Measurements from ENCODE around the gene BBS9. TPM values are rescaled to one million over a fixed set of nuclear protein-coding genes. Genes with fewer than 3 reads are reported as not detected.

Gene BBS9
- total and polyA plus RNA-seq, 4 donors = 3.5 to 37.2 (median 14.2) TPM

- H3K36me3 ChIP-seq (ENCODE audit: control insufficient read depth in 1 of 2, insufficient read depth in 2 of 2, low read length in 1 of 2) = no peaks in the 10 kb centered on the region
- no peaks in the 10 kb centered on the region for H3K9me3 ChIP-seq (ENCODE audit: control insufficient read depth, low read length)
- 95 to 99% methylated on average over 2 of the region's 2 CpGs for WGBS, 2 donors
- ATAC-seq (ENCODE audit: low FRiP score) (no peak), DNase-seq (no peak)
- no peaks in the 10 kb centered on the region for H3K27me3 ChIP-seq (ENCODE audit: control insufficient read depth in 1 of 2, insufficient read depth in 2 of 2, low read length in 1 of 2)
- no peak overlapping the region for H3K27ac ChIP-seq (ENCODE audit: low read depth in 1 of 2, low read length in 2 of 2)
- intact Hi-C loops (cut with DNase I) = no loop called here
- no peak overlapping the region for H3K4me3 ChIP-seq (ENCODE audit: low read length in 2 of 2)
- no peaks in the 10 kb centered on the region for H3K4me1 ChIP-seq (ENCODE audit: control insufficient read depth in 1 of 2, insufficient read depth in 2 of 2, low read length in 2 of 2)
These were observed 292.8 kb downstream of the BBS9 start for GRCh38 chr7:33422141-33422540.

DNA sequence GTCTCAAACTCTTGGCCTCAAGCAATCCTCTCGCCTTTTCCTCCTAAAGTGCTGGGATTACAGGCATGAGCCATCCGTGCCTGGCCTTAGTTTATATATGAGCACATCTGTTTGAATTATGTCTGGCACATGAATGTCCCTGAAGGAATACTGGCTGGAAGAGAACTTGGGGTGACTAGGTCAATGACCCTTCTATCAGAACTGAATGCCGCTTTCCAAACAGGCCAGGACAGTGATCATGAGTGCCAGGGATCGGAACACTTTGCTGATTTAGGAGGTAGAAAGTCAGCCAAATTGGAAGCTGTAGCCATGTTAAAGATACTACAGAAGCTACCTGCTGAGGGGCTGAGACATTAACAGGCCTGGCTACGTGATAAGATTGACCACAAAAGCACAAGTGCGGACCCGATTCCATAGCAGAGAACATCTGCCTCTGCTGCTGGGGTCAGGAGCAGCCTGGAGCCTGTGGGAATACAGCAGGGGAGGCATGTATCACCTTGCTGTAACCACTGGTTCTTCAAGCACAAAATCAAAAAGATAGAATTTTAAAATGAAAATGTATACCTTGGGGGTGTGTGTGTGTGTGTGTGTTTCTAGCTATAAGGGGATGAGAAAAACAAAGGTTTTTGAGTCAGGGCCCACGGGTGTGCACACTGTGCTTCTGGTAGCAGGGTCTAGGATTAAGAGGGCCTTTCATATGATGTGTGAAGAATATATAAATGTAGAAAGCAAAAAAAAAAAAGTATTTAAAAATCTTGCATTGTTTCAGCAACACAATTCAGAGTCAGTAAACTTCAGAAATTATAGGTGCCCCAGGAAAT lies 293.7 kb downstream of the BBS9 start:
- ATAC-seq (ENCODE audit: low FRiP score) (no peak), DNase-seq (no peak)
- intact Hi-C loops (cut with DNase I) = no loop called here

GRCh38 chr7:33423646-33424020 lies 294.3 kb downstream of the BBS9 start:
- Histone ChIP-seq H3K27me3 (ENCODE audit: control insufficient read depth in 1 of 2, insufficient read depth in 2 of 2, low read length in 1 of 2) (no peaks in the 10 kb centered on the region), H3K4me1 (ENCODE audit: control insufficient read depth in 1 of 2, insufficient read depth in 2 of 2, low read length in 2 of 2) (no peaks in the 10 kb centered on the region), H3K4me3 (ENCODE audit: low read length in 2 of 2) (no peak overlapping the region), H3K9me3 (ENCODE audit: control insufficient read depth, low read length) (no peaks in the 10 kb centered on the region), H3K27ac (ENCODE audit: low read depth in 1 of 2, low read length in 2 of 2) (no peak overlapping the region), H3K36me3 (ENCODE audit: control insufficient read depth in 1 of 2, insufficient read depth in 2 of 2, low read length in 1 of 2) (no peaks in the 10 kb centered on the region)
- ATAC-seq (ENCODE audit: low FRiP score) (no peak), DNase-seq (no peak)
- 93 to 95% methylated on average over 1 of the region's 1 CpG for WGBS, 2 donors
- intact Hi-C loops (cut with DNase I) = no loop called here

More for the DNA sequence above, 293.7 kb downstream of the BBS9 start:
- Histone ChIP-seq H3K9me3 (ENCODE audit: control insufficient read depth, low read length) (no peaks in the 10 kb centered on the region), H3K4me3 (ENCODE audit: low read length in 2 of 2) (no peak overlapping the region), H3K27ac (ENCODE audit: low read depth in 1 of 2, low read length in 2 of 2) (no peak overlapping the region), H3K36me3 (ENCODE audit: control insufficient read depth in 1 of 2, insufficient read depth in 2 of 2, low read length in 1 of 2) (no peaks in the 10 kb centered on the region), H3K4me1 (ENCODE audit: control insufficient read depth in 1 of 2, insufficient read depth in 2 of 2, low read length in 2 of 2) (no peaks in the 10 kb centered on the region), H3K27me3 (ENCODE audit: control insufficient read depth in 1 of 2, insufficient read depth in 2 of 2, low read length in 1 of 2) (no peaks in the 10 kb centered on the region)
- 94 to 95% methylated on average over 8 of the region's 8 CpGs for WGBS, 2 donors

- no peak for ATAC-seq (ENCODE audit: low FRiP score)
- WGBS, 2 donors = 83 to 94% methylated on average over 5 of the region's 5 CpGs
- no peak overlapping the region for H3K27ac ChIP-seq (ENCODE audit: low read depth in 1 of 2, low read length in 2 of 2)
These were observed 296.0 kb downstream of the BBS9 start for GRCh38 chr7:33425395-33425794.

GRCh38 chr7:33425929-33426678 lies 296.7 kb downstream of the BBS9 start:
- H3K4me1 ChIP-seq (ENCODE audit: control insufficient read depth in 1 of 2, insufficient read depth in 2 of 2, low read length in 2 of 2) = no peaks in the 10 kb centered on the region
- no peaks in the 10 kb centered on the region for H3K27me3 ChIP-seq (ENCODE audit: control insufficient read depth in 1 of 2, insufficient read depth in 2 of 2, low read length in 1 of 2)
- no peaks in the 10 kb centered on the region for H3K36me3 ChIP-seq (ENCODE audit: control insufficient read depth in 1 of 2, insufficient read depth in 2 of 2, low read length in 1 of 2)
- ATAC-seq (ENCODE audit: low FRiP score) (no peak), DNase-seq (no peak)
- H3K9me3 ChIP-seq (ENCODE audit: control insufficient read depth, low read length) = no peaks in the 10 kb centered on the region
- intact Hi-C loops (cut with DNase I) = no loop called here
- WGBS, 2 donors = 67 to 71% methylated on average over 5 of the region's 5 CpGs
- H3K27ac ChIP-seq (ENCODE audit: low read depth in 1 of 2, low read length in 2 of 2) = no peak overlapping the region
- H3K4me3 ChIP-seq (ENCODE audit: low read length in 2 of 2) = no peak overlapping the region

More at GRCh38 chr7:33425395-33425794, 296.0 kb downstream of the BBS9 start:
- H3K4me1 ChIP-seq (ENCODE audit: control insufficient read depth in 1 of 2, insufficient read depth in 2 of 2, low read length in 2 of 2) = no peaks in the 10 kb centered on the region
- intact Hi-C loops (cut with DNase I) = no loop called here
- H3K27me3 ChIP-seq (ENCODE audit: control insufficient read depth in 1 of 2, insufficient read depth in 2 of 2, low read length in 1 of 2) = no peaks in the 10 kb centered on the region
- H3K36me3 ChIP-seq (ENCODE audit: control insufficient read depth in 1 of 2, insufficient read depth in 2 of 2, low read length in 1 of 2) = no peaks in the 10 kb centered on the region
- no peaks in the 10 kb centered on the region for H3K9me3 ChIP-seq (ENCODE audit: control insufficient read depth, low read length)
- no peak overlapping the region for H3K4me3 ChIP-seq (ENCODE audit: low read length in 2 of 2)
- DNase-seq = no peak

- Histone ChIP-seq H3K27ac (ENCODE audit: low read depth in 1 of 2, low read length in 2 of 2) (no peak overlapping the region), H3K9me3 (ENCODE audit: control insufficient read depth, low read length) (no peaks in the 10 kb centered on the region), H3K36me3 (ENCODE audit: control insufficient read depth in 1 of 2, insufficient read depth in 2 of 2, low read length in 1 of 2) (no peaks in the 10 kb centered on the region), H3K27me3 (ENCODE audit: control insufficient read depth in 1 of 2, insufficient read depth in 2 of 2, low read length in 1 of 2) (no peaks in the 10 kb centered on the region), H3K4me1 (ENCODE audit: control insufficient read depth in 1 of 2, insufficient read depth in 2 of 2, low read length in 2 of 2) (no peaks in the 10 kb centered on the region), H3K4me3 (ENCODE audit: low read length in 2 of 2) (no peak overlapping the region)
- intact Hi-C loops (cut with DNase I) = no loop called here
- no peak for ATAC-seq (ENCODE audit: low FRiP score)
- no peak for DNase-seq
These were observed 299.1 kb downstream of the BBS9 start for GRCh38 chr7:33428415-33428814.

DNA sequence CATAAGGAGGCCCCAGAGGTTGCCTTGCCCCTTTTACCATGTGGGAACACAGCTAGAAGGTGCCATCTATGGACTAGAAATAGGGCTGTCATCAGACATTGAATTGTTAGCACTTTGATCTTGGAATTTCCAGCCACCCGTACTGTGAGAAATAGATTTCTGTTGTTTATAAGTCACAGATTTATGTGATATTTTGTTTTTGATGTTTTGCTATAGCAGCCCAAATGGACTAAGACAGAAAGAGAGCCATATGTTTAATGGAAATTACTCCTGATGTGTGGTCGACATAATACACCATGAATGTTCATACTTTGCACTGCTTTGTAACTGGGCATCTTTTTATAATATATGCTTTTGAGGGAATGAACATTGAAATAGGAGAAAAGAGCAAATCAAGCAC lies 302.2 kb downstream of the BBS9 start:
- ATAC-seq (ENCODE audit: low FRiP score) = no peak
- intact Hi-C loops (cut with DNase I) = no loop called here
- Histone ChIP-seq H3K36me3 (ENCODE audit: control insufficient read depth in 1 of 2, insufficient read depth in 2 of 2, low read length in 1 of 2) (no peaks in the 10 kb centered on the region), H3K4me1 (ENCODE audit: control insufficient read depth in 1 of 2, insufficient read depth in 2 of 2, low read length in 2 of 2) (no peaks in the 10 kb centered on the region), H3K4me3 (ENCODE audit: low read length in 2 of 2) (no peak overlapping the region), H3K9me3 (ENCODE audit: control insufficient read depth, low read length) (no peaks in the 10 kb centered on the region), H3K27ac (ENCODE audit: low read depth in 1 of 2, low read length in 2 of 2) (no peak overlapping the region), H3K27me3 (ENCODE audit: control insufficient read depth in 1 of 2, insufficient read depth in 2 of 2, low read length in 1 of 2) (no peaks in the 10 kb centered on the region)
- 85 to 92% methylated on average over 2 of the region's 2 CpGs for WGBS, 2 donors
- DNase-seq = no peak

DNA sequence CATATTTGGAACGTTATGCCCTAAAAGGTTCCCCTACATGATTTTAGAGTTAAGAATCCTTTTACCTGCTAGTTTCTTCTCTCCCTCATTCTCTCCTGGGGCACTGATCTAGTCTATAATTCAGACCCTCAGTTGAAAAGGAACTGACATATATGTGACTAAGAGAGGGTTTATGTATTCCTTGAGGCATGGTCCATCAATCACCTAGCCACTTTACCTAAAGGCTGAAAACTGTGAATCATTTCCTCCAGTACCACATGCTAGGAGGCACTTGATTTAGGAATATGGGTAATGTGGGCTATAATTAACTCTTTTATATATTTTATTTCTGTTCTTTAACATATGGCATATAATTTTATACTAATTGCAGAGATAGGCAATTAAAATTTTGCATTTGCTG lies 303.5 kb downstream of the BBS9 start:
- no peak for DNase-seq
- Histone ChIP-seq H3K27me3 (ENCODE audit: control insufficient read depth in 1 of 2, insufficient read depth in 2 of 2, low read length in 1 of 2) (no peaks in the 10 kb centered on the region), H3K27ac (ENCODE audit: low read depth in 1 of 2, low read length in 2 of 2) (no peak overlapping the region), H3K9me3 (ENCODE audit: control insufficient read depth, low read length) (no peaks in the 10 kb centered on the region), H3K4me1 (ENCODE audit: control insufficient read depth in 1 of 2, insufficient read depth in 2 of 2, low read length in 2 of 2) (no peaks in the 10 kb centered on the region), H3K4me3 (ENCODE audit: low read length in 2 of 2) (no peak overlapping the region), H3K36me3 (ENCODE audit: control insufficient read depth in 1 of 2, insufficient read depth in 2 of 2, low read length in 1 of 2) (no peaks in the 10 kb centered on the region)
- ATAC-seq (ENCODE audit: low FRiP score) = no peak
- intact Hi-C loops (cut with DNase I) = no loop called here
- WGBS, 2 donors = 86 to 95% methylated on average over 1 of the region's 1 CpG

DNA sequence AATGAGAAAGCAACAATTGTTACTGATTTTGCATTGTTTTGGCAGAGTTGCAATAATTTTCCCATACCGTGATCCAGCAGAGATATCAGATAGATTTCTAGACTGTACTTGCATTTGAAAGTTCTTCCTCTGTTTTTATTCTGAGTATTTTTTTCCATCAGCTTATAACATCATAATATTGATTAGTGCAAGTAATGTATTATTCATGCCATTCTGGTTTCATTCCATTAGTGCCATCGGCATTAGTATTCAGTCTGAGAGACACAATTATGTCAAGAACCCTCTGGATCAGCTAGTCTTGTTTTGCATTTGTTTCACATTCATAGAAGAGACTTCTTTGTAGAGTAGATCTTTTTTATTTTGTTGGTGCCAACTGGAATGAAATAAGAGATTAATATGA lies 304.0 kb downstream of the BBS9 start:
- 91 to 94% methylated on average over 2 of the region's 2 CpGs for WGBS, 2 donors
- no peak for DNase-seq
- intact Hi-C loops (cut with DNase I) = no loop called here

More for the DNA sequence above, 304.0 kb downstream of the BBS9 start:
- Histone ChIP-seq H3K27ac (ENCODE audit: low read depth in 1 of 2, low read length in 2 of 2) (no peak overlapping the region), H3K4me1 (ENCODE audit: control insufficient read depth in 1 of 2, insufficient read depth in 2 of 2, low read length in 2 of 2) (no peaks in the 10 kb centered on the region), H3K9me3 (ENCODE audit: control insufficient read depth, low read length) (no peaks in the 10 kb centered on the region), H3K4me3 (ENCODE audit: low read length in 2 of 2) (no peak overlapping the region), H3K36me3 (ENCODE audit: control insufficient read depth in 1 of 2, insufficient read depth in 2 of 2, low read length in 1 of 2) (no peaks in the 10 kb centered on the region), H3K27me3 (ENCODE audit: control insufficient read depth in 1 of 2, insufficient read depth in 2 of 2, low read length in 1 of 2) (no peaks in the 10 kb centered on the region)
- no peak for ATAC-seq (ENCODE audit: low FRiP score)

Data from aorta (tissue), 5 donors.